NCI-H446 treated with DMSO at 0.1 percent for 48 hours (cell line): Measurements from ENCODE around the gene C6orf89.
"Not testable (repeated sequence)": the region's sequence is repeated elsewhere in the genome, so short reads cannot be mapped to it uniquely, and the experiment has no call there.

ENCODE experiments used
- DNase-seq: peaks from one replicate; lab custom pipeline; 2025; lab: John Stamatoyannopoulos, UW

C6orf89 gene

GRCh38 chr6:36924131-36924530 lies 38.4 kb downstream of the C6orf89 start:
- no peak for DNase-seq

DNA sequence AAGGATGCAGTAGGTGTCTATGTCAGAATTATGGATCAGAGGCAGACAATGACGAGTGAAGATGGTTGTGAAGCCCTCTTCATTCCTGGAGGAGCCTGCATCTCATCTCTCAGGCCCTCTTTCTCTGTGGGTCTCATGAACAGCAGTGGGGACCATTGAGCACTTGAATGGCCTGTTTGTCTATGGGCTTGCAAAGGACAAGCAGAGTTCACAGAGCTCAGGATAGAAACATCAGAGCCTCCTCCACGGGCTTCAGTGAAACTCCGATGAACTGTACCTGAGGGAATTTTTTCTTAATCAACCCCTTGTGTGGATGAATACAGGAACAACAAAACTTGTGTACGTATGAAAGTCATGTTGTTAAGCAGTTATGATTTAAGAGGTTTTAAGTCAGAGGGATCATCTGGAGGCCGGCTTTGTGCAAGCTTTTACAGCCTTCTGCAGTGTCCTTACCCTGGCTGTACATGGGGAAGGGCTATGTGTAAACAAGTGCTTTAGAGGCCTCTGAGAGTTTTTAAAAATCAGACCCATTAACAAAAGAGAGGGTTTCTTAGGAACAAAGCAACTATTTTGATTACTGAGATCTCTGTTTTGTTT lies 39.1 kb downstream of the C6orf89 start:
- DNase-seq: no peak

GRCh38 chr6:36925809-36926208 lies 40.1 kb downstream of the C6orf89 start:
- no peak for DNase-seq

DNA sequence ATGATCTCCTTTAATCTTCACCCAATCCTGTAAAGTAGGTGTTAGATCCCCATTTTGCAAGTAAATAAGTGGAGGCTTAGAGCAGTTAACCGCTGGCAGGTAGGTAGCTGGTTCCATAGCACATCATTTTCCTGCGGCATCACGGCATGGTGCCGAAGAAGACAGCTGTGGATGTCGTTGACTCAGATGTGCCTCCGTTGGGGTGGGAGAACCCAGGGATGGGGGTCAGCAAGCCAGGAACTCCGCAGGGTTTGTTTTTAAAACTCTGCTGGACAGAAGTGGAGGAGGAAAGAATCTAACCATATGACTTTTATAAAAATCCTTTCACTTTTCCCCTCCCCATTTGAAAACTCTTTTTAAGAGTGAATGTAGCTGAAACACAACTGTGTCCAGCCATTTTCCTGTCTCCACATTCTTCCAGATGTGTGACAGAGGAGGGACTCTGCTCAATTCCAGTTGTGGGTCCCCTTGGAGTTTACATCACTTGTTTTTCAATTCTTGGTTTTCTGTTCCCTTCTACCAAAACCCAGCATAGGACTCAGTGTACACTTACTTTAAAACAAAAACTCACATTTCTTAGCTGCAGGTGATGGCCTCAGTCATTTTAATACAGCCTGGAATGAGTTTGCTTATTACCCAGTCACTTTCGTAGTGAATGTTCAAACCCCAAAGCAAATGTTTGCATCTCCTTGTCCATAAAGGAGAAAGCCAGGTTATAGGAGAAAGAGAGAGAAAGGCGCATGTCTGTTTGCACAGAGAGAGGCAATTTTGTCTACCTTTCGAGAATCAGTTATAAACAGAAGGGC lies 41.2 kb downstream of the C6orf89 start:
- no peak for DNase-seq

DNA sequence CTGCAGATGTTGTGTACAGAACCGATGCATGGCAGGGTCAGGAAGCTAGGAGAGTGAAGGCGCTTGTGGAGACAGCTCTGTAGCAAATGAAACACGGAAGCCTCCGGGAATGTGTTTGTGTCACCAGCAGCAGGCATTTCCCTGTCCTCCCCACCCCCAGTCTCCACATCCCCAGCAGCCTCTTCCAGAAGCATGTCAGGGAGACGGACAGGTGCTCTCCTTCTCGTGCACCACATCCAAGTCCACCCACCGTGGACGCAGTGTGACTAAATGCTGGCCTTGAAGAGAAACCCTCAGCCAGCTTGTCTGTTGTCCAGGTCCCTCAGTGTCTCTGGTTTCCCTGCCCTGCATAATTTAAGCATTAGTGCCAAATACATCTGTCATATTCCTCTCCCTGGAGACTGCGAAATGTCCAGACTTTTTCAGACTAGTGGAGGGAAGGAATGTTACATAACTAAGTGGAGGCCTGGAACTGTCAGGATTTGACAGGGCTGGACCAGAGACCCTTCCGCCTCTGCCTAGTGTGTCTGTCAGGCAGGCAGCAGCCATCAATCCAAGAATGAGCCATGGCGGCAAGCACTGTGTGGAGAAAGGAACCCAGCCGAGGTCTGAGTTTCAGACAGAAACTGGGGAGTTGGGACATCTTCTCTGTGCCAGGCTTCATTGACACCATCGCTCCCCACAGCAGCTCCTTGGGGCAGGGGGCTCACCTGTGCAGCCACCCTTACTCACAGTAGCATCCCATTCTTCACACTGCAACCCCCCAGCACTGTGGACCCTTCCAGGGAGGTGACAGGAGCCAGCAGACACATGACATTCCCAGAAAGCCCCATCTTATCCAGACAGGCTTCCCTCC lies 42.2 kb downstream of the C6orf89 start:
- no peak for DNase-seq

- no peak for DNase-seq
These were observed 42.8 kb downstream of the C6orf89 start for GRCh38 chr6:36928547-36928918.

- DNase-seq: no peak
These were observed 43.4 kb downstream of the C6orf89 start for GRCh38 chr6:36929152-36929551.

DNA sequence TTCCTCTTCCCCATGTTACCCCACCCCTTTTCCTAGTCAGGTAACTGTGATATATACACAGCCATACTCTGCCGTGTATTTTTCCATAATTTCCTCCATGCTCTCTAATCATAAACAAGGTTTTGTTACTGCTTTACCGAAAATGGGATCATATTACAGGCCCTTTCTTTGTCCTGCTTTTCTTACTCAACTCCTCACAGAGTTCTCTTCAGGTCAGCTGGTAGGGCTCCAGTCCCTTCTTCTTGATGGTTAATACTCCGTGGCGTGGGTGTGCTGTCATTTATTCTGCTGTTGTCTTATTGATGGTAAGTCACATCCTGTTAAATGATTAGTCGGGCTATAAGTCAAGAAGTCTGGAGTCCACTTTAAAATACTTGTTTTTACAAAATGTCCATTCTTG lies 43.9 kb downstream of the C6orf89 start:
- DNase-seq: no peak

- DNase-seq: no peak
These were observed 44.7 kb downstream of the C6orf89 start for GRCh38 chr6:36930483-36930882.

DNA sequence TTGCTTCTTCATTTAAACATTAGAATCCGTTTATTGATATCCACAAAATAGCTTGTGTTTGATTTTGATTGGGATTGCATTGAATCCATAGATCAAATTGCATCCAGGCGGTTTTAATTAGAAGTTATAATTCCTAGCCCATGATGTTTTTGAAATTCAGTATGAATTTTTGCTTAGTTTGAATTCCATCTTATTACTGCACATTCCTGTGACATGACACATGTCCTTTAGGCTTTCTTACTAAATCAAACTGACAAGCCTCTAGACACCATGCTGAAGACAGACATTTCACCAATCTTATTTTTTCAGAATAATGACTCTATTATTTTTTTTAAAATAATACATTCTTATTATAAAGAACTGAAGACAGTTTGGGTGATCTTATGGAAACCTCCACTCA lies 47.4 kb downstream of the C6orf89 start:
- no peak for DNase-seq

GRCh38 chr6:36933519-36933918 lies 47.8 kb downstream of the C6orf89 start:
- DNase-seq: no peak

GRCh38 chr6:36934901-36935300 lies 49.1 kb downstream of the C6orf89 start:
- DNase-seq: no peak

GRCh38 chr6:36936824-36937223 lies 51.1 kb downstream of the C6orf89 start:
- DNase-seq: no peak

DNA sequence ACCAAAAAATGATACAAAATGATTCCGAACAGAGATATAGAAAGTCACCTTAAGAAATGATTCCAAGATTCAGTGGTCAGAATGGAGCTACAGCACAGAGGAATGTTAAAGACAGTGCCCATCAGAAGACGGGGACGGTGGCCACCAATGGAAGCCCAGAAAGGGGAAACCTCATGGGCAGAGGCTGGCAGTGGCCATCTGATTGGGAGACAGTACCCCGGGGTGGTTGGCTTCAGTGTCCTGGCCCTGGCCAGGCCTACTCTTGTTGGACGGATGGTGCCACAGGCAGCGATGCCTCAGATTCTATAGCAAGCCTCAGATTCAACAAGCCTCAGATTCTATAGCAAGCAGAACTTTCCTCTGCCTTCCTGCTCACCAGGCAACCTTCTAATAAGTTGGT lies 52.1 kb downstream of the C6orf89 start:
- DNase-seq: no peak

- DNase-seq: no peak
These were observed 52.8 kb downstream of the C6orf89 start for GRCh38 chr6:36938536-36938935.

DNA sequence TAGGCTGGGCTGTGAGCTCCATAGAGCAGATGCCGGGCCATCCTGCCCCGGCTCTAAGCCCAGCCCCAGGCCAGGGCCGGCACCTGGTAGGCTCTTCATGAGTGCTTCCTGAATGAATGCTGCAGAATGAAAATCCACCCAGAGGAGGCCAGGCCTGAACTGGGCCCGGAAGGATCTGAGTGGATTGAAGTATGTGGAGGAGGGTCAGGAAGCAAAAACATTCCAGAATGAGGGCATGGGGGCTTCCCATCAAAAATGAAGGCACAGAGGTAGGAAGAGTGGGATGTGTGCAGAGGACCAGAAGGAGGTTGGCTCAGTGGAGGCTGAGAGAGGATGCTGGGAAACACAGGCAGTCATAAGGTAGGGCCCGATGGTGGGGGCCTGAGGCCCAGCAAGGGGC lies 53.3 kb downstream of the C6orf89 start:
- not testable (repeated sequence) for DNase-seq

GRCh38 chr6:36940027-36940426 lies 54.3 kb downstream of the C6orf89 start:
- DNase-seq: no peak

GRCh38 chr6:36941561-36941960 lies 55.8 kb downstream of the C6orf89 start:
- DNase-seq: not testable (repeated sequence)

DNA sequence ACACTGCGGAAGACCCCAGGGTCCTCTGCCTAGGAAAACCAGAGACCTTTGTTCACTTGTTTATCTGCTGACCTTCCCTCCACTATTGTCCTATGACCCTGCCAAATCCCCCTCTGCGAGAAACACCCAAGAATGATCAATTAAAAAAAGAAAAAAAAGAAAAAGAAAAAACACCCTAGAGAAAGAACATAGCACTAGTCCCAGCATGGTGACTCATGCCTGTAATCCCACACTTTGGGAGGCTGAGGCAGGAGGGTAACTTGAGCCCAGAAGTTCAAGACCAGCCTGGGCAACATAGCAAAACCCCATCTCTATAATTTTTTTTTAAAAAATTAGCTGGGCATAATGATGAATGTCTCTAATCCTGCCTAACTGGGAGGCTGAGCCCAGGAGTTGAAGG lies 56.6 kb downstream of the C6orf89 start:
- not testable (repeated sequence) for DNase-seq

- DNase-seq: no peak
These were observed 58.9 kb downstream of the C6orf89 start for GRCh38 chr6:36944650-36945049.

DNA sequence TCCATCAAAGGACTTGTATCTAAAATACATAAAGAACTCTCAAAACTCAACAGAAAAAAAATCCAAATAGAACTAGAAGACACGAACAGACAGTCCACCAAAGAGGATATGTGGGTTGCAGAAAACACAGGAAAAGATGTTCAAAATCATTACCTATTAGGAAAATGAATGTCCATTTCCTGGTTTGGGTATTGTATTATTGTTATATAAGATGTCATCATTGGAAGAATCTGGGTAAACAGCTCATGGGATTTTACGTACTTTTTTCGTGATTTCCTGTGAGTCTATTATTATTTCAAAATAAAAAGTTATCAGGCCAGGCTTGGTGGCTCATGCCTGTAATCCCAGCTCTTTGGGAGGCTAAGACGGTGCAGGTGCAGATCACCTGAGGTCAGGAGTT lies 59.5 kb downstream of the C6orf89 start:
- no peak for DNase-seq

- no peak for DNase-seq
These were observed 60.8 kb downstream of the C6orf89 start for GRCh38 chr6:36946526-36946925.
